BJ (cell line): ENCODE results near the gene OPALIN. TPM values are rescaled to one million over a fixed set of nuclear protein-coding genes. Genes with fewer than 3 reads are reported as not detected.

Experiments used
- CTCF ChIA-PET: fragments of 350-600 bp; formaldehyde crosslinking; extraction: SDS; loops from one replicate; lab custom pipeline; 2021; ENCODE audit warnings: antibody characterized with exemption, inconsistent platforms; lab: Yijun Ruan, JAX
- POLR2A ChIA-PET: fragments of 300-600 bp; sonication (Branson Sonifier 250); formaldehyde crosslinking; extraction: SDS; loops from one replicate; lab custom pipeline; 2021; ENCODE audit warnings: antibody characterized with exemption; lab: Charles Lee
- DNase-seq: peaks from one replicate; pipeline ENCODE4 v3.0.0-alpha.2; 2011; ENCODE audit warnings: low read depth
- H3K27me3 ChIP-seq: 2 replicates; pipeline ENCODE4 v1.6.0; 2011; ENCODE audit warnings: low read length; ENCODE audit not compliant: control insufficient read depth, insufficient read depth
- H3K36me3 ChIP-seq: 2 replicates; pipeline ENCODE4 v1.5.1; 2011; ENCODE audit warnings: low read length; ENCODE audit not compliant: control insufficient read depth, insufficient read depth
- H3K4me3 ChIP-seq: 2 replicates; pipeline ENCODE4 v1.5.1; 2011; ENCODE audit warnings: low read depth, mild to moderate bottlenecking, control low read depth, low read length
- CTCF ChIP-seq: IDR thresholded peaks from 2 replicates; pipeline ENCODE4 v1.5.1; 2011; ENCODE audit warnings: low read depth, mild to moderate bottlenecking, control low read depth, inconsistent platforms, low read length, moderate library complexity; ENCODE audit not compliant: insufficient read depth
- polyA plus RNA-seq: library from polyadenylated mRNA; depleted of rRNA; stranded (reverse); fragments of >200 nt; gene quantifications from 2 replicates; pipeline ENCODE4 v1.2.3, GENCODE V29; 2011; rRNA removed

Gene OPALIN
- polyA plus RNA-seq, 1 experiment, result not detected

GRCh38 chr10:96301616-96302015, 57.2 kb downstream of the OPALIN start:
- Histone ChIP-seq H3K36me3 (no peaks in the 10 kb centered on the region), H3K27me3 (peaks cover 3% of the 10 kb centered on the region; the same call in 1 of the 2 replicates), H3K4me3 (no peak overlapping the region)
- no peak for TF ChIP-seq CTCF
- no peak for DNase-seq
- ChIA-PET POLR2A (no interaction called here), CTCF (no interaction called here)

GRCh38 chr10:96299383-96299782, 59.4 kb downstream of the OPALIN start:
- H3K36me3 ChIP-seq, result no peaks in the 10 kb centered on the region
- ChIA-PET POLR2A (no interaction called here), CTCF (interaction anchor here (1.3 kb wide), 1 partner anchor 282 kb away, joined by 4 read pairs; no protein-coding TSS in a partner anchor)
- H3K27me3 ChIP-seq, result peaks cover 3% of the 10 kb centered on the region; the same call in 1 of the 2 replicates
- no peak for DNase-seq
- no peak for TF ChIP-seq CTCF
- H3K4me3 ChIP-seq, result no peak overlapping the region

- ChIA-PET POLR2A (no interaction called here), CTCF (interaction anchor here (1.1 kb wide), 1 partner anchor 281 kb away, joined by 3 read pairs; no protein-coding TSS in a partner anchor)
- no peak for DNase-seq
- no peaks in the 10 kb centered on the region for H3K36me3 ChIP-seq
- TF ChIP-seq CTCF, result no peak
- peaks cover 3% of the 10 kb centered on the region; the same call in 1 of the 2 replicates for H3K27me3 ChIP-seq
- no peak overlapping the region for H3K4me3 ChIP-seq
Observed at GRCh38 chr10:96298362-96298761, 60.4 kb downstream of the OPALIN start.

- Histone ChIP-seq H3K27me3 (peaks cover 1% of the 10 kb centered on the region; the same call in 1 of the 2 replicates), H3K36me3 (no peaks in the 10 kb centered on the region), H3K4me3 (no peak overlapping the region)
- ChIA-PET POLR2A (no interaction called here), CTCF (interaction anchor here (1.1 kb wide), 1 partner anchor 280 kb away, joined by 3 read pairs; no protein-coding TSS in a partner anchor)
- no peak for TF ChIP-seq CTCF
- no peak for DNase-seq
Observed at GRCh38 chr10:96297486-96297885, 61.3 kb downstream of the OPALIN start.

- H3K36me3 ChIP-seq, result no peaks in the 10 kb centered on the region
- POLR2A ChIA-PET, result no interaction called here
- H3K27me3 ChIP-seq, result peaks cover 1% of the 10 kb centered on the region; the same call in 1 of the 2 replicates
- no peak for TF ChIP-seq CTCF
- CTCF ChIA-PET, result interaction anchor here (0.9 to 1.2 kb wide), 5 partner anchors 24 to 280 kb away, joined by 3 to 6 read pairs (median 4); partner anchors contain the start of gene BLNK
- no peak for DNase-seq
- H3K4me3 ChIP-seq, result no peak overlapping the region
Observed at GRCh38 chr10:96295475-96295874, 63.3 kb downstream of the OPALIN start.

Other genes starting within 250 kb of the OPALIN start
- gene ZNF518A, start 228.7 kb downstream of the OPALIN start, polyA plus RNA-seq, result 2.6 and 4.9 TPM in 2 replicates
- gene BLNK, start 87.4 kb downstream of the OPALIN start, polyA plus RNA-seq, result not detected in 2 replicates
- gene DNTT, start 54.6 kb downstream of the OPALIN start, polyA plus RNA-seq, result not detected in 2 replicates
- 0.05 and 0.06 TPM in 2 replicates for gene TLL2, start 154.9 kb upstream of the OPALIN start, polyA plus RNA-seq
- 27.0 and 61.9 TPM in 2 replicates for gene TM9SF3, start 228.0 kb upstream of the OPALIN start, polyA plus RNA-seq